ENCODE data around the gene CSRNP2. TPM values are rescaled to one million over a fixed set of nuclear protein-coding genes. Genes with fewer than 3 reads are reported as not detected.

CSRNP2 gene, protein sequence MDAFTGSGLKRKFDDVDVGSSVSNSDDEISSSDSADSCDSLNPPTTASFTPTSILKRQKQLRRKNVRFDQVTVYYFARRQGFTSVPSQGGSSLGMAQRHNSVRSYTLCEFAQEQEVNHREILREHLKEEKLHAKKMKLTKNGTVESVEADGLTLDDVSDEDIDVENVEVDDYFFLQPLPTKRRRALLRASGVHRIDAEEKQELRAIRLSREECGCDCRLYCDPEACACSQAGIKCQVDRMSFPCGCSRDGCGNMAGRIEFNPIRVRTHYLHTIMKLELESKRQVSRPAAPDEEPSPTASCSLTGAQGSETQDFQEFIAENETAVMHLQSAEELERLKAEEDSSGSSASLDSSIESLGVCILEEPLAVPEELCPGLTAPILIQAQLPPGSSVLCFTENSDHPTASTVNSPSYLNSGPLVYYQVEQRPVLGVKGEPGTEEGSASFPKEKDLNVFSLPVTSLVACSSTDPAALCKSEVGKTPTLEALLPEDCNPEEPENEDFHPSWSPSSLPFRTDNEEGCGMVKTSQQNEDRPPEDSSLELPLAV
- 10 to 100 TPM; 18.5 to 50.3 (median 30.2) TPM for total RNA-seq

DNA sequence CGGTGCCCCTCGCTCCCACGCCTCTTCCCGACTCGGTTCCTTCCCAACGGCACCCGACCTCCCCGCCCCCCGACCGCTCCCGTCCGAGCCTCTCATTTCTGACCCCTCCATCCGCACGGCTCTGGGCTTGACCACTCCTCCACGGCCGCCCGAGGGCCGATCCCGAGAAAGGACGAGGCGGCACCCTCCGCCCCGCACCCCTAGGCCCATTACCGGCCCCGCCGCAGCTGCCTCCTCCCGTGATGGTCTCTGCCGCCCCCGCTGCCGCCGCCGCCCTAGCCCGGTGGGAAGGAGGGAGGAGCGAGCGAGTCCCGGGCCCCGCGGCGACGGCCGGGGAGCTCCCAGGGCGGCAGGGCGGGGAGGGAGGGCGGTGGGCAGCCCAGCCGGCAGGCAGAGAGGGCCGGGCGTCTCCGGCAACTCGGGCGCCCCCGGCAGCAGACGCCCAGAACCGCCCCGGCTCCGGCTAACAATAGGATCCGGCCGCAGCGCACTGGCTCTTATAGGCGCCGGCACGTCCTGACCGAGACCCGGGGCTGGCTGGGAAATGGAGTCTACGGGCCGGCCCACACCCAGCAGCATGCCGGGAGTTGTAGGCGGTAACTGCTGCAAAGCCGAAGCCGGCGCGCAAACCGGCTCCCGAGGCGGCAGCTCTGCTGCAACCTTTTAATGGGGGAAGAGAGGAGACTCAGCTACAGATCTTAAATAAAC lies at the start of gene CSRNP2:
Gene CSRNP2 (minus strand): TSS at position 471 of the 708 bp plus-strand sequence. CDS start 7,035 bp downstream, outside the sequence.
- 0 to 10% (median 2%) methylated on average over 2 to 15 of the region's 74 CpGs; no CpG with 5 or more reads in 6 of the 10 experiments for WGBS, 10 experiments
- Histone ChIP-seq H3K4me3 (peak within 1 kb of the TSS; percentile 71 to 91 (median 86)), H3K27ac (peak within 1 kb of the TSS; percentile 79 to 84), H3K4me1 (replicated peaks in 1 of 2) (peaks cover 3 to 10% of the 10 kb centered on the region in 2 donors)
- peak; percentile 95 to 98 (median 98) for ATAC-seq (replicated peaks in 6 of 8)
- in situ Hi-C loops (cut with MboI; ENCODE audit: low pct_unique_long_range_greater_than_20kb in 2 of 9, low sequenced_read_pairs in 9 of 9, unreplicated experiment in 9 of 9), result loop anchor here in 1 of 9 experiments (25.0 kb wide), 1 partner anchor 254 kb away; the partner anchor contains the start of gene CELA1

DNA sequence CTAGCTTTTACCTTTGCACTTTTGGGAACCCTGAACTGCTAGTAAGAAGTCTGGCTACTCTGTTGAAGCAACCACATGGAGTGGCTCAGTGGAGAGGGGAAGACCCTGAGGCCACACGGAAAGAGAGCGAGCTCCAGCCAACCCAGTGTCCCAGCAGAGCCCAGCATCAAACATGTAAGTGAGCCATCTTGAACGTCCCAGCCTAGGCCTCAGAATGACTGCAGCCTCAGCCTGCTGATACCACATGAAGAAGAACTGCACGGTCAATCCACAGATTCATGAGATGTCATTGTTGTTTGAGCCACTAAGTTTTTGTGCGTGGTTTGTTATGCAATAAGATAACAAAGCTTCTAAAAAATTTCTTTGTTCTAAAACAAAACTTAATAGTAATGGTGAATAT lies 49.3 kb upstream of the CSRNP2 start:
- H3K4me1 ChIP-seq (replicated peaks in 1 of 2), result no peaks in the 10 kb centered on the region
- ATAC-seq (replicated peaks in 6 of 8), result no peak
- H3K4me3 ChIP-seq, result no peak overlapping the region
- 65 to 100% (median 88%) methylated on average over 1 to 5 of the region's 5 CpGs for WGBS, 10 experiments
- no peak overlapping the region for H3K27ac ChIP-seq
- in situ Hi-C loops (cut with MboI; ENCODE audit: low pct_unique_long_range_greater_than_20kb in 2 of 9, low sequenced_read_pairs in 9 of 9, unreplicated experiment in 9 of 9), result no loop called here

DNA sequence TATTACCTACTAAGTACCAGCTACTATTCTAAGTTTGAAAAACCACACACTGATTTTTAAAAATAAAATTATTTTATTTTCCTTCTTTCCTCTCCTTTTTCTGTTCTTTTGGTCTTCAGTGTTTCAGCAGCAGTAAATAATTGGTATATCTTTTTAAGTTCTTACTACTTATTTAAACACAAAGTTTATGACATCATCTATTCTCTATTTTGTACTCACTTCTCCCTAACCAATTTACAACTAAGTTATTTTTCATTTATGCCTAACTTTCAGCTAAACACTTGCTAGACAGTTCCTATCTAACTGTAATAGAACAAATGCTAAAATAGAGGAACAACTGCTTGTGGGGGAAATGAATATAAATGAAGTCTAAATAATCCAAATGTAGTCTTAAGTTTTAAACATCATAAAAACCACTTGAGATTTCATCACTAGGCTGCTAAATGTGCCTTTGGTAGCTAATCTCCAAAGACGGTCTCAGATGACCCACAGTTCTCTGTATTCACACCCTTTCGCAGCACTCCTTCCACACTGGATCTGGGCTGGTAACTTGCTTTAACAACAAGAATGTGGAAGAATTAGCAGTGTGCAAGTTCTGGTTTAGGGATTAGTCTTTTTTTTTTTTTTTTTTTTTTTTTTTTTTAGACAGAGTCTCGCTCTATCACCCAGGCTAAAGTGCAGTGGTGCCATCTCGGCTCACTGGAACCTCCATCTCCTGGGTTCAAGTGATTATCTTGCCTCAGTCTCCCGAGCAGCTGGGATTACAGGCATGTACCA lies 48.5 kb upstream of the CSRNP2 start:
- no peak for ATAC-seq (replicated peaks in 6 of 8)
- 89 to 100% (median 100%) methylated on average over 1 to 5 of the region's 5 CpGs; no CpG with 5 or more reads in 3 of the 10 experiments for WGBS, 10 experiments
- H3K4me1 ChIP-seq (replicated peaks in 1 of 2), result no peaks in the 10 kb centered on the region
- no peak overlapping the region for H3K27ac ChIP-seq
- in situ Hi-C loops (cut with MboI; ENCODE audit: low pct_unique_long_range_greater_than_20kb in 2 of 9, low sequenced_read_pairs in 9 of 9, unreplicated experiment in 9 of 9), result no loop called here
- H3K4me3 ChIP-seq, result no peak overlapping the region

DNA sequence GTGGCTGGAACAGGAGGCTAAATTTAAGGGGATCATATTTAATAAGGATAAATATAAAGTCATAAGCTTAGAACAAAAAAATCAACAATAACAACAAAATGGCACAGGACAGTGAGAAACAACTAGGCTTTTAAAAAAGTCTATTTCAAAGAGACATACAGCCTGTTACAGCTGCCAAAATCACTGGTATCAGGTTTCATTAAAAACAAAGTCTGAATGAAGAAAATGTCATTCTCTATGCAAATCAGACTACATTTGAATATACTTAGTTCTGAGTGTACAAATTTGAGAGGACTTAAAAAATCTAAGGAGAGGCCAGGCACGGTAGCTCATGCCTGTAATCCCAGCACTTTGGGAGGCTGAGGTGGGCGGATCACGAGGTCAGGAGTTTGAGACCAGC lies 45.5 kb upstream of the CSRNP2 start:
- Histone ChIP-seq H3K4me1 (replicated peaks in 1 of 2) (no peaks in the 10 kb centered on the region), H3K4me3 (no peak overlapping the region), H3K27ac (no peak overlapping the region)
- in situ Hi-C loops (cut with MboI; ENCODE audit: low pct_unique_long_range_greater_than_20kb in 2 of 9, low sequenced_read_pairs in 9 of 9, unreplicated experiment in 9 of 9), result no loop called here
- peak in 3 of 8 experiments; percentile 91 to 98 (median 94) for ATAC-seq (replicated peaks in 6 of 8)
- WGBS, 10 experiments, result 20 to 93% (median 51%) methylated on average over 1 to 3 of the region's 3 CpGs; no CpG with 5 or more reads in 4 of the 10 experiments

DNA sequence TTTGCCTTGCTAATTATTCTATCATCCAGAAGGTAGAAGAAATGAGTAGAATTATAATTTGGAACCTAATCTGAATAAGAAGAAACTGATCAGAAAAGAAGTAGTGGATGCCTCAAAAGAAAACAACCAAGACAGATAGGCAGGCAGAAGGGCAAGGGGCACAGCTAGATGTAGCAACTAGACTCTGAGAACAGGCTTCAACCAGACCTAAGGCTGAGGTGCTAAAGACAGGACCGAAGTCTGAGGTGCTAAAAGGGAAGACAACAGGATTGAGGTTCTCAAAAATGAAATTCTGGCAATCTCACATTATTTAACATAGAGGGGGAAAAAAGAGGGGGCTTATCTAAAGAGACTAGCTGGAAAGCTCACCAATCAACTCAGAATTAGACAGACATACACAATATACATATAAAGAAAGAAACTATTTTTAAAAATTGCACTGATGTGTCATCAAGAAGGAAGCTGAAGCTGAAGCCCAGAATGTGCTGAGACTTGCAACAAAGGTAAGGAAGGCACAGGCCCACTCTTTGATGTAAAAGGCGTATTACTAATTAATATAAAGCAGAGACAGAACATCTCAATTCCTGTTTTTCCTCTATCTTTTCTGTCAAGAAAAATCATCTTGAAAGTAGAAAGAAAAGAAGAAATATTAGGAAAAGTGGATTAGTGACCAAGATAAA lies 43.8 kb upstream of the CSRNP2 start:
- WGBS, 10 experiments, result 80 to 100% (median 100%) methylated on average over 1 to 2 of the region's 2 CpGs; no CpG with 5 or more reads in 2 of the 10 experiments
- Histone ChIP-seq H3K4me3 (no peak overlapping the region), H3K27ac (no peak overlapping the region), H3K4me1 (replicated peaks in 1 of 2) (no peaks in the 10 kb centered on the region)
- no peak for ATAC-seq (replicated peaks in 6 of 8)
- in situ Hi-C loops (cut with MboI; ENCODE audit: low pct_unique_long_range_greater_than_20kb in 2 of 9, low sequenced_read_pairs in 9 of 9, unreplicated experiment in 9 of 9), result no loop called here

DNA sequence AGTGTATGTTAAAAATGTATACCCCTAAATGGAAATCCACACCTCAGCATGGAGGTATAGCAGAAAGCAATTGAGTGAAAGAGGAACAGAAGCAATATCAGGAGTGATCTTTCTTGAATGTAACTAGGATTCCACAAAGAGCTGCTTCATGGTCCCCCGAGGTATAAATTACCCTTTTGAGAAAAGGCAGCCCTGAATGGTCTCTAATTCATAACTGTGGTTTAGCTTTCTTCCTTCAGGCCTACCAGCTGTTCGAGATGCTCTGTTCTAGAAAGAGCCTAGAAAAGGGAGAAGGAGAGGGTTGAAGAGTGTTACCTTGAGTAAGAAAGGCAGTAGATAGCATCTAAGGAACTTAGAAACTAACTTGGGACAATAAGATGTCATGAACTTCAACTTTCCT lies 42.9 kb upstream of the CSRNP2 start:
- no peak overlapping the region for H3K27ac ChIP-seq
- no peaks in the 10 kb centered on the region for H3K4me1 ChIP-seq (replicated peaks in 1 of 2)
- in situ Hi-C loops (cut with MboI; ENCODE audit: low pct_unique_long_range_greater_than_20kb in 2 of 9, low sequenced_read_pairs in 9 of 9, unreplicated experiment in 9 of 9), result no loop called here
- H3K4me3 ChIP-seq, result no peak overlapping the region
- no peak for ATAC-seq (replicated peaks in 6 of 8)
- WGBS, 10 experiments, result 83 to 100% (median 92%) methylated on average over 1 to 2 of the region's 2 CpGs; no CpG with 5 or more reads in 1 of the 10 experiments

DNA sequence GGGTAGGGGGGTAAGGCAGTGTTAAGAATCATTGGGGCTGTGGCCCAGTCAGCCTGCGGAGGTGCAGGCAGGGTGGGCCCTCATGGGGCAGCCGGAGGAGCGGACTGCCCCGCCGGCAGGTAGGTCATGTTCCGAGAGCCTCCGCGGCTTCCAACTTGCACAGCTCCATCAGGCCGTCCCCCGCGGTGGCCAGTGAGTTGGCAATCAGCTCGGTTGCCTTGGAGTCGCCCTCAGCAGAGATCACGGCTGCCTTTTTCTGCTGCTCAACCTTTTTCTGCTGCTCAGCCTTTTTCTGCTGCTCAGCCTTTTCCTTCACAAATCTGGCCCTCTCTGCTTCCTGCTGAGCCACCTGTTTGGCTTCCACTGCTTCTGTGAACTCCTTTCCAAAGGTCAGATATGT lies 41.1 kb upstream of the CSRNP2 start:
- no peak overlapping the region for H3K4me3 ChIP-seq
- WGBS, 10 experiments, result 80 to 100% (median 89%) methylated on average over 1 to 10 of the region's 14 CpGs; no CpG with 5 or more reads in 5 of the 10 experiments
- no peak for ATAC-seq (replicated peaks in 6 of 8)
- no peaks in the 10 kb centered on the region for H3K4me1 ChIP-seq (replicated peaks in 1 of 2)
- no peak overlapping the region for H3K27ac ChIP-seq
- in situ Hi-C loops (cut with MboI; ENCODE audit: low pct_unique_long_range_greater_than_20kb in 2 of 9, low sequenced_read_pairs in 9 of 9, unreplicated experiment in 9 of 9), result loop anchor here in 1 of 9 experiments (25.0 kb wide), 1 partner anchor 213 kb away; the partner anchor contains the start of gene CELA1

DNA sequence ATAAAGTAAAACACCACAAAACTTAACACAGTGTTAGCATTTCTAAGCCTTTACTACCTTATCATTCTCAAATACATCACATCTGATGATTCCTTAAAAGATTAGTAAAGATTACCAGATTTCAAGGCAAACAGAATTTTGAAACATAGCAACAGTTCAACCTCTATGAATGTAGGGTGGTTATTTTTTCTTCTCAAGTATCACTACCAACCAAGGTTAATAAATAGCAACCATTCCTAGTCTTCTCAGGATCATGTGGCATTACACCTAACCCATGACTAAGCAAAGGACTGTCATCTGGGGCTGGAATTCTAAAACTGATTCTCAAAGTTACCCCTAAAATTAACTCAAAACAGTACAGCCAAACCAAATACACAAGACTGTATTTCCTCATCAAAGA lies 39.4 kb upstream of the CSRNP2 start:
- Histone ChIP-seq H3K4me1 (replicated peaks in 1 of 2) (no peaks in the 10 kb centered on the region), H3K4me3 (no peak overlapping the region), H3K27ac (no peak overlapping the region)
- in situ Hi-C loops (cut with MboI; ENCODE audit: low pct_unique_long_range_greater_than_20kb in 2 of 9, low sequenced_read_pairs in 9 of 9, unreplicated experiment in 9 of 9), result loop anchor here in 1 of 9 experiments (25.0 kb wide), 1 partner anchor 214 kb away; the partner anchor contains the start of gene CELA1
- ATAC-seq (replicated peaks in 6 of 8), result no peak

DNA sequence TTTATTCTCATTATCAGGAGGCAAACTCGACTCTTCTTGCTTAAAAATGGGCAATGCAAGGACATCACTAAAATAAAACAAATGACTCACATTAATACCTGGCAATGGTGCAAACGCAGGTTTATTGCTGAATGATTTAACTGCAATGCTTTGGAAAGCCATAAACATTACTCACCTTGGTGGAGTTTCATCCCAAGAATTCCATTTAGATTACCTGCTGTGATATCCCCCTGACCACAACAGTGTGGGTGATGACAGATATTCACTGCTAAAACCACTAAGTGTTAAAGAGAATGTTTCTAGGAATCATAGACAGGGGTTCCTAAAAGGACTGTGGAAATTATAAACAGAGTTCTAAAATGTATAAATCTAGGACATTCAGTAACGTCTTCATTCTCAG lies 35.3 kb upstream of the CSRNP2 start:
- no peak overlapping the region for H3K4me3 ChIP-seq
- no peak for ATAC-seq (replicated peaks in 6 of 8)
- in situ Hi-C loops (cut with MboI; ENCODE audit: low pct_unique_long_range_greater_than_20kb in 2 of 9, low sequenced_read_pairs in 9 of 9, unreplicated experiment in 9 of 9), result loop anchor here in 1 of 9 experiments (25.0 kb wide), 1 partner anchor 219 kb away; the partner anchor contains the start of gene CELA1
- no peak overlapping the region for H3K27ac ChIP-seq
- WGBS, 10 experiments, result 35 to 100% (median 100%) methylated on average over 1 to 3 of the region's 3 CpGs; no CpG with 5 or more reads in 1 of the 10 experiments
- H3K4me1 ChIP-seq (replicated peaks in 1 of 2), result no peaks in the 10 kb centered on the region

DNA sequence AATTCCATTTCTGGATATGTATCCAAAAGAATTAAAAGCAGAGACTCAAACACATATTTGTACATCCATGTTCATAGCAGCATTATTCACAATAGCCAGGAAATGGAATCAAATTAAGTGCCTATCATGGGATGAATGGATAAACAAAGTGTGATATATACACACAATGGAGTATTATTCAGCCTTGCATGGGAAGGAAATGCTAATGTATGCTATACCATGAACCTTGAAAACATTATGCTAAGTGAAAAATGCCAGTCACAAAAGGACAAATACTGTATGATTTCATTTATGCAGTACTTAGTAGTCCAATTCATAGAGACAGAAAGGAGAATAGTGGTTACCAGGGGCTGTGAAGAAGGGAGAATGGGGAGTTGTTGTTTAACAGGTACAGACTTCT lies 32.1 kb upstream of the CSRNP2 start:
- Histone ChIP-seq H3K4me3 (no peak overlapping the region), H3K27ac (no peak overlapping the region), H3K4me1 (replicated peaks in 1 of 2) (no peaks in the 10 kb centered on the region)
- ATAC-seq (replicated peaks in 6 of 8), result peak in 1 of 8 experiments; percentile 88
- in situ Hi-C loops (cut with MboI; ENCODE audit: low pct_unique_long_range_greater_than_20kb in 2 of 9, low sequenced_read_pairs in 9 of 9, unreplicated experiment in 9 of 9), result loop anchor here in 1 of 9 experiments (25.0 kb wide), 1 partner anchor 222 kb away; the partner anchor contains the start of gene CELA1

DNA sequence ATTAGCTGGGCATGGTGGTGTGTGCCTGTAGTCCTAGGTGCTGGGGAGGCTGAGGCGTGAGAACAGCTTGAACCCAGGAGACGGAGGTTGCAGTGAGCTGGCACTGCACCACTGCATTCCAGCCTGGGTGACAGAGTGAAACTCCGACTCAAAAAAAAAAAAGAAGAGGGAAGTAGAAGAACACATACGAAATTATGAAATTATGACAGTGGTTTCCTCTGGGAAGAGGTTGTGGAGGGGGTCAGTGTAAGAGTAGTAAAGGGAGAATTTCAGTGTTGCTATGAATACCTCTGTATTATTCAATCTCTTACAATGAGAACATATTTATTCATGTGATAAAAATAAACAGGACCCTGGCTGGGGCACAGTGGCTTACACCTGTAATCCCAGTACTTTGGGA lies 24.7 kb upstream of the CSRNP2 start:
- Histone ChIP-seq H3K4me1 (replicated peaks in 1 of 2) (no peaks in the 10 kb centered on the region), H3K27ac (no peak overlapping the region), H3K4me3 (no peak overlapping the region)
- 69 to 100% (median 98%) methylated on average over 1 to 4 of the region's 4 CpGs; no CpG with 5 or more reads in 1 of the 10 experiments for WGBS, 10 experiments
- in situ Hi-C loops (cut with MboI; ENCODE audit: low pct_unique_long_range_greater_than_20kb in 2 of 9, low sequenced_read_pairs in 9 of 9, unreplicated experiment in 9 of 9), result loop anchor here in 1 of 9 experiments (25.0 kb wide), 1 partner anchor 229 kb away; the partner anchor contains the start of gene CELA1
- no peak for ATAC-seq (replicated peaks in 6 of 8)

DNA sequence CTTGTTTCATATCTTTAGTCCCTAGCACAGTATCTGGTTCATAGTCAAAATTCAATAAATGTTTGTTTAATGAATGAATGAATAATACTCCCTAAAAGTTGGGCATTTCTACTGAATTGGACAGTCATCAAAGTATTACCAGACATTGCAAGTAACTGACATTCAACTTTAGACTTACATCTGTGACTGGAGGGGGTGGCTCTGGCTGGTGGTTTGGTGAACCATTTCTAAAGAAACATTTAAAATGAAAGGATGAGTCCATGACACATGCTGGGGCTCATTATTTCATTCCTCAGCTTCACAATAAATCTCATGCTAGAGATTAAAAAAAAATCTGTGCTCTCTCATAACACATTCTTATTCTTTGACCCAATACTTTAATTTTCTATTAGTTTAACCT lies 20.6 kb upstream of the CSRNP2 start:
- no peak overlapping the region for H3K27ac ChIP-seq

More for the DNA sequence above, 20.6 kb upstream of the CSRNP2 start:
- Histone ChIP-seq H3K4me1 (replicated peaks in 1 of 2) (no peaks in the 10 kb centered on the region), H3K4me3 (no peak overlapping the region)
- ATAC-seq (replicated peaks in 6 of 8), result no peak
- in situ Hi-C loops (cut with MboI; ENCODE audit: low pct_unique_long_range_greater_than_20kb in 2 of 9, low sequenced_read_pairs in 9 of 9, unreplicated experiment in 9 of 9), result loop anchor here in 1 of 9 experiments (25.0 kb wide), 1 partner anchor 233 kb away; the partner anchor contains the start of gene CELA1

Measured in motor neuron (in vitro differentiated cells).